Fibroblast of peridontal ligament (primary cell): ENCODE measurements around the gene TMEM109.

Experiments
- DNase-seq: peaks from one replicate; pipeline ENCODE4 v3.0.0-alpha.2; 2010; ENCODE audit errors: extremely low read depth

Gene TMEM109, protein sequence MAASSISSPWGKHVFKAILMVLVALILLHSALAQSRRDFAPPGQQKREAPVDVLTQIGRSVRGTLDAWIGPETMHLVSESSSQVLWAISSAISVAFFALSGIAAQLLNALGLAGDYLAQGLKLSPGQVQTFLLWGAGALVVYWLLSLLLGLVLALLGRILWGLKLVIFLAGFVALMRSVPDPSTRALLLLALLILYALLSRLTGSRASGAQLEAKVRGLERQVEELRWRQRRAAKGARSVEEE

DNA sequence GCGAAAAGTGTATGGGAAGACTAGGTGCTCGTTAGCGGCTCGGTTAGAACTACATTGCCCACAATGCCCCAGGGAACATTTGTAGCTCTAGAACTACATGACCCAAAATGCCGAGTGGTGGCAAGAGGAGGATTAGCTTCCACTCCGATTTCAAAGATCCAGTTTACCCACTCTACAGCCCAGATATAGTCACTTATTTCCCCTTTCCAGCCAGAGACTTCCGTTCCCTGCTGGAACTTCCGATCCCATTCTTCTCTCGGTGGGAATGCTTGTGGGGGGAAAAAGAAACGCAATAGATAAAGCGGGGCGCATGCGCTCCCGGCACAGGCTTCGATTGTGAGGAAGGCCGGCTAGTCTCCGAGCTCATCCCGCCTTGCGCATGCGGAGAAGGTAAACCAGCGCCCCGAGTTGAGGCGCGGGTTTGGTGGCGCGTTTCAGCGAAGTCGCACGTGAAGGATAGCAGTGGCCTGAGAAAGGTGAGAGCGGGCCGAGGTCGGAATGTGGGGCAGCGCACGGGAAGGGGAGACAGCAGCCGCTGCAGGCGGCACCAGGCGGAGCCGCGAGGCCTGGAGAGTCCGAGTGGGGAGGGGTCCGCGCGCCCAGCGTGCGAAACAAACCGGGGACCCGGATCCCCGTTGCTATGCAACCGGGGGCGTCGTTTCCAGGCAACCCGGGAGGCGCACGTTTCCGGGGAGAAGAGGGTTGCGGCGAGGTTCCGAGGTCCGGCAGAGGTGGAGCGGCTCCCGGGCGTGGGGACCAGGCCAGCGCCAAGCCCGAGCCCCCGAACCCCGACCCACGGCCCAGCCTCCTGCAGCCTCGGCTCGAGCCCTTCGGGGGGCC lies at the start of gene TMEM109:
Gene TMEM109 (plus strand): TSS at position 366 of the 840 bp plus-strand sequence. CDS start 5,536 bp downstream, outside the sequence.
- peak; percentile 89 for DNase-seq

- DNase-seq: no peak
Measured at GRCh38 chr11:60864856-60865513, 49.0 kb upstream of the TMEM109 start.

DNA sequence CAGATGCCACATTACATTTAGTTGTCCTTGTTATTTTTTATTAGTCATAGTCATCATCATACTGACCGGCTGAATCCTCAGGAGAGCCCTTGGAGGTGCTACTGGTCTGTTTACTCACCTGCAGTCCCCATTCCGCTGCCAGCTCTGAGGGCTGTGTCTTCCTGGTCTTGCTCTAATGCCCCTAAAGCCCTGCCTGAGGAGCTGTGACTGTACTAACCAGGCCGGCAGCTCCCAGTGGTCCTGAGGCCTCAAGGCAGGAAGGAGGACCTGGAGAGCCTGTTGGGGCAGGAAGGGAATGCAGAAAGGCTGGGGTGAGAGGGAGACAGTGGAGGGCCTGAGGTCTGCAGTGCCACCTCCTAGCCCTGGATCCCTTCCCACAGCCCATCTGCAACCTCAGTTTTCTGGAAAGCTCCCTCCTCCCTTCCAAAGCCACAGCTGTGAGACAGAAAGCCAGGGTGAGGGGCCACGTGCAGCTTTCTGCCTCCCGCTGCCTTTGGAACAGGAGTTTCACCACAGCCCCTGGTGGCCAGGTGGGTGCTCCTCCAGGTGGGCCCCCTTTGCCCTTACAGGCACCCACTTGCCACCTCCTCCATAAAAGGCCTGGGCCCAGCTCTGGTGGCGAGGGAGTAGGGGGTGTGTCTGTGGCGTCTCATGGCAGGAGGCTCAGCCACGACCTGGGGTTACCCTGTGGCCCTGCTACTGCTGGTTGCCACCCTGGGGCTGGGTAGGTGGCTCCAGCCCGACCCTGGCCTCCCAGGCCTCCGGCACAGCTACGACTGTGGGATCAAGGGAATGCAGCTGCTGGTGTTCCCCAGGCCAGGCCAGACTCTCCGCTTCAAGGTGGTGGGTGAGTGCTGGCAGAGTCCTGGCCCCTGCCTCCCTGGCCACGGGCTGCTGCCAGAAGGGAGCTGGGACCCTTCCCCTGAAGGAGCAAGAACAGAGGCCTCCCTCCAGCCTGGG lies 46.8 kb upstream of the TMEM109 start, which contains the start of gene ZP1:
Gene ZP1 (plus strand): TSS at position 632 of the 960 bp plus-strand sequence. CDS start 20 bp downstream, at position 652.
- no peak for DNase-seq

- DNase-seq: no peak
Measured at GRCh38 chr11:60867871-60868681, 45.9 kb upstream of the TMEM109 start.

DNA sequence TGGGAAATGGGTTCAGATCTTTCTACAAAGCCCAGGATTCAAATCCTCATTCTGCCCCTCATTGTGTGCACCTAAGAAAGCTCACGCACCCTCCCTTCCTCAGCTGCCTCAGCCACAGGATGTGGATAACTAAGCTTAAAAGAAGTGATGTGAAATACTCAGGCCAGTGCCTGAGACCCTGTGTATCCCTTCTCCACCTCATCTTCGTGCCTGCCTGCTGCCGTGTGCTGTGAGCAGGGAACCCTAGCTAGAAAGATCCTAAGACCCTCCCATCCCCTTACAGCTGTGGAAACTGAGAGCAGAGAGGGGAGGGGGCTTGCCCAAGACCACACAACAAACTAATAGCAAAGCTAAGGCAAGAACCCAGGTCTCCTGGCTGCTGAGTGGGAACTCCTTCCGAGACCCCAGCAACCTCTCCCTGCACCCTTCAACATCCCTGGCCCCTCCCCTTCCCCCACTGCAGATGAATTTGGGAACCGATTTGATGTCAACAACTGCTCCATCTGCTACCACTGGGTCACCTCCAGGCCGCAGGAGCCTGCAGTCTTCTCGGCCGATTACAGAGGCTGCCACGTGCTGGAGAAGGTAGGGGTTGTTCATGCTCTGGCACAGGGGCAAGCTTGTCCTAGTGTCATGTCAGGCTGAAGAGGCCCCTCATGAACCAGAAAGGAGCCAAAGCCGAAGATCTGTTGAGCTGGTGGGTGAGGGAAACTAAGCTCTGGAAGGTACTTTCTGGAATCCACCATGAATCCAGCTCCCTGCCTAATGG lies 45.1 kb upstream of the TMEM109 start:
- no peak for DNase-seq

GRCh38 chr11:60869451-60869825 lies 44.5 kb upstream of the TMEM109 start:
- no peak for DNase-seq

DNA sequence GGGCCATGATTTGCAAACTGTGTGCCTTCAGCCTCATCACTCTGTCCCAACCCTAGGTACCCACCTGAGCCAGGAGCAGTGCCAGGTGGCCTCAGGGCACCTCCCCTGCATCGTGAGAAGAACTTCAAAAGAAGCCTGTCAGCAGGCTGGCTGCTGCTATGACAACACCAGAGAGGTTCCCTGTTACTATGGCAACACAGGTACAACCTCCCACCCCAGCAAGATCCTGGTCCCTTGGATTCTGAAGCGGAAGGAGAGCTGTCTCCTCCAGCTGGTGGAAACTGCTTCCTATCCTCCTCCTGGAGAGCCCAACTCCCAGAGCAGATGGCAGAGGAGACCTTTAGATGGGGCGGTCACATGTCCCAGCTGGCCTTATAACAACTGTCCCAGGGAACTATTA lies 43.7 kb upstream of the TMEM109 start:
- no peak for DNase-seq

GRCh38 chr11:60870733-60871377 lies 43.1 kb upstream of the TMEM109 start:
- DNase-seq: no peak

DNA sequence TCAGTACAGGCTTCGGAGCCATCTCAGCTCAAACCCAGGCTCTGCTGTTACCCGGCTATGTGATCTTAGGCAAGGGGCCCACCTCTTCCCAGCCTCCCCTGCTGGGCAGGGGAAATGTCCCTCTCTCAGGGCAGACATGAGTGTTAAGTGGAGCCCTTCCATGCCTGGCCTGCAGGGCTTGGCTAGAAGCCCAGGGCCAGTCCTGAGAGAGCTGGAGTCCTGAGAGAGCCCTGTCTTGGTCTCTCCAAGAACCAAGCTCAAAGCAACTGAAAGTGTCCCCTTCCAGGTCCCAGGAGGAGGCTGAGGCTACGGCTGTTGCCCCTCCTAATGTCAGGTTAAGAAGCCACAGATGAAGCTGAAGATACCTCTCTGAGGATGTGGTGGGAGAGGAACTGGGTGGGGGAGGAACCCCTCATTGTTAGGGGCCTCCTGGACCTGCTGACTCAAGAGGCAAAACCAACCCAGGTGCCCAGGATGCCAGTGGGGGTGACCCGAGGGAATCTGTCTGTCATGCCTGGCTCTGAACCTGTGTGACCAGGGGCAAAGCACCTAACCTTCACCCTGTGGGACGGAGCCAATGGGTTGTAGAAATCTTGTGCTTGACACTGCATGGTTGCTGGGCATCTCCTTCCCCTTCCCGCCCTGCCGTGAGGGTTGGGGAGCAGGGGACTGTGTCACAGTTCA lies 42.4 kb upstream of the TMEM109 start:
- peak; percentile 47 for DNase-seq

DNA sequence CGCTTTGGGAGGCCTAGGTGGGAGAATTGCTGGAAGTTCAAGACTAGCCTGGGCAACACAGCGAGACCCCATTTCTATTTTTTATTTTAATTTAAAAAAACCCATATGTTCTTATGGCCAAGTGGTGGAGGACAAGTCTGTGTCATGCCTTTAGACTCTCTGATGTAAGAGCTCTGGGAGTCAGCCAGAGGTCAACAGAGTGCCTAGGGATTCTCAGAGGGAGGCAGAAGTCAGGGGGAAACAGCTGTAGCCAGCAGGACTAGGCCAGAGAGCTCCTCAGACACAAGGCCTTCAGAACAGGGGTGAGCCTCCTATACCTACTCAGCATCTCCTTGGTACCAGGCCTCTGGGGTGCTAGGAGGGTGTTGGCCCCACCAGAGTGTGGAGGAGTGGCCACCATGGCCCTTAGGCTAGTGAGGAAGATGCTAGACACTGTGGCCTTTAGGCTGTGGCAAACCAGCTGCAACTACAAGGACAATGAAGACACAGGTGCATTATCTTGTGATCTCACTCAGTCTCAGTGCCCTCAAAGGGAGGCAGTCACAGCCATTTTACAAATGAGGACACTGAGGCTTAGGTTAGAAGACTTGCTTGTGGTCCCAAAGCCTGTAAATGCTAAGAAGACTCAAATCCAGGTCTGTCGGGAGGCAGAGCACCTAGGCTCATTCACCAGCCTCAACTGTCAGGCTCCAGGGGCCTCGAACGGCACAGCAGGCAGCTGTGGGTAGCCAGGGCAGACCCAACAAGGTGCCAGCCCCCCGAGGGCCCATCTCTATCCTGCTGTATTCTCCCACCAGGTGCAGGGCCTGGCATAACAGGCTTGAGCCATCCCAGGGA lies 41.6 kb upstream of the TMEM109 start:
- peak; percentile 89 for DNase-seq

DNA sequence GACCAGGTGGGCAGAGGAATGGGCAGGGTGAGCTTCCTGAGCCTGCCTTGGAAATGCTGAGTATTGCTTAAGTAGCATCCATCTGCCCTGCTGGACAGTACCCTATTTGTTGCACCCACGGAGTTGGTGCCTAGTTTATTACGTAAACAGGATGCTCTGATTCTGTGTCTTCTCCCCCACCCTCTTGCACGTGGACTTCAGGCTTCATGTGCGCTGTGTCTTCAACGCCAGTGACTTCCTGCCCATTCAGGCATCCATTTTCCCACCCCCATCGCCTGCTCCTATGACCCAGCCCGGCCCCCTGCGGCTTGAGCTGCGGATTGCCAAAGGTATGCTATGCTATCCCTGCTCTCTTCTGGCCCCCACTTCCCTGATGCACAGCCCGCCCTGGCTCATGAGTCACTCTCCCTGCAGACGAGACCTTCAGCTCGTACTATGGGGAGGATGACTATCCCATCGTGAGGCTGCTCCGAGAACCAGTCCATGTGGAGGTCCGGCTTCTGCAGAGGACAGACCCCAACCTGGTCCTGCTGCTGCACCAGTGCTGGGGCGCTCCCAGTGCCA lies 40.9 kb upstream of the TMEM109 start:
- peak; percentile 48 for DNase-seq

DNA sequence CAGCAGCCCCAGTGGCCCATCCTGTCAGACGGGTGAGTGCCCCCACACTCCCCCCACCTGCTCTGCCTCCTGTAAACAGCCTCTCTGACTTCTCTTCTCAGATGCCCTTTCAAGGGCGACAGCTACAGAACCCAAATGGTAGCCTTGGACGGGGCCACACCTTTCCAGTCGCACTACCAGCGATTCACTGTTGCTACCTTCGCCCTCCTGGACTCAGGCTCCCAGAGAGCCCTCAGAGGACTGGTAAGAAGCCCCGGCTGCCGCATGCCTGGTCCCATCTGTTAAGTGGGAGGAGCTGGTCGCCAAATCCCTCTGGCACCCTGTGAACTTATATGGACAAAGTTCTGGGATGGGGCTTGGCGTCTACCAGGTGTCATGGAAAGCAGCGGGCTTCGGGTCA lies 40.4 kb upstream of the TMEM109 start:
- DNase-seq: no peak

DNA sequence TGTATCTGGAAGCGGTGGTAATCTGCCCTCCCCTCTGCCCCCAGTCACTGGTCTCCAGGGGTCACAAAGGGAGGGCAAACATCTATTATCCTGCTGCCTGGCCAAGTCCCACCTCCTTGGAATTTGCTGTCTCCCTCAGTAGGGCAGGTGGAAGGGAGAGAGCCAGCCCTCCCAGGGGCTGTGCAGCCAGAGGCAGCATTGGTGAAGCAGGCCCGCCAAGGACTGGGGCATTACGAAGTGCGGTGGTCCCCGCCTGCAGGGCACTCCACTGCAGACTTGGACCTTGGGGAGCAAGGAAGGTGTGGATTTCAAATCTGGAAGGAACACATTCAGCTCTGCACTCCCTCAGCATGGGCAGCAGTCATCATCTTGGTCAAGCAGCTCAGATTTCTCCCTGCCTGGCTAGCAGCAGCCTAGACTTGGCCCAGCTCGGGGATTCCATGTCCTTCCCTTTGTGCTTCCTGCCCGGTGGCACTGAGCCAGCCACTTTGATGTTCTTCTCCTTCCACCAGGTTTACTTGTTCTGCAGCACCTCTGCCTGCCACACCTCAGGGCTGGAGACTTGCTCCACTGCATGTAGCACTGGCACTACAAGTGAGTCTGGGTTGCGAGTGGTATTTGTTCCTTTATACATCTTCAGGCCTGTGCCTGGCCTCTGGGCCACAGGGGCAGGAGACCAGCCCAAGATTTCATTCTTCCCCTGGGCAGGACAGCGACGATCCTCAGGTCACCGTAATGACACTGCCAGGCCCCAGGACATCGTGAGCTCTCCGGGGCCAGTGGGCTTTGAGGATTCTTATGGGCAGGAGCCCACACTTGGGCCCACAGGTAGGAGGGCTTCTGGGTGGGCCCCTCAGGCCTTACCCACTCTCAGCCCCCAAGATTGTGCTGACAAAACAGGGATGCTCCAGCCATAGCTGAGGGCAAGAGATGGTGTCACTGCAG lies 39.3 kb upstream of the TMEM109 start:
- no peak for DNase-seq

DNA sequence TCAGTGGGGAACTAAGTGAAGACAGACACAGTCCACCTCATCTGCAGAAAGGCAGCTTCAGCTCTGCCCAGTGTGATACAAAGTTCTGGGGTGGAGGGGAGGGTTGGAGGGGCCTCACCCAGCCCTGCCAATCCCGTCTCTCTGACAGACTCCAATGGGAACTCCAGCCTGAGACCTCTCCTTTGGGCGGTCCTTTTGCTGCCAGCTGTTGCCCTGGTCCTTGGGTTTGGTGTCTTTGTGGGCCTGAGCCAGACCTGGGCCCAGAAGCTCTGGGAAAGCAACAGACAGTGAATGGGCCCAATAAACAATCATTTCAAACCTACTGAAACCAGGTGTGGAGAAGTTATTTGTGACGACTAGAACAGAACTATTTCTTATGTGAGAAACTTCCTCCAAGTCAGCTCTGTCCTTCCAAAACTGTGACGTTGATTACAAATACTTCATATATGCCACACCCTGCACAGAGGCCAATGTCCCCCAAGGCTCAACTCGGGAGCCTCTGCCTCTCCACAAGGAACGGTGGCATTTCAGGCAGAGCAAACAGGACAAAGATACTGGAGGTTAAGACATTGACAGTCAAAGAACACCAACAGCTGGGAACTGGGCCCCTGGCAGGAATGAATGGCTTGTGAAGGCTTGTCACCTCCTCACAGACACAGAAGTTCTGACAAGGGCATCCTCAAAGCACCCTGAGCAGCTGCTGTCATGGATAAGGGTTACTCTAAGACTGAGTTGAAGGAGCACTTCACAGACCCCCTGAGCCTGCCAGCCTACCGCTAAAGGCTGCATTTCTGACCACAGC lies 38.4 kb upstream of the TMEM109 start:
- DNase-seq: no peak

DNA sequence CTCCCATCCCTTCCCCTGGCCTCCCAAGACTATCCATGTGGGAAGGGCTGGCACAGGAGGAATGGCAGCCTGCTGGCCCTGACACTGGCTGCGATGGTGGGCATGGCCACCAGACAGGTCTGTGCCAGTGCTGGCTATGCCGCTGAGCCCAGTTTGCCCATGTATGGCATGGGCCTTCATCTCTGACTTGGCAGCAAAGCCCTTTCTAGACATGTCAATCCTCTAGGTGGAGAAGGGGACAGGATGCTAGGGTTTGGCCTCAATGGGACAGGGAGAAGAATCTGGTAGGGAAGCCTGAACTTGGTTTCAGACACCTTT lies 37.8 kb upstream of the TMEM109 start:
- DNase-seq: no peak
